NCI-H748 treated with DMSO at 0.1 percent for 48 hours (cell line): ENCODE data around the gene PLB1.
"Not testable (repeated sequence)": the region's sequence is repeated elsewhere in the genome, so short reads cannot be mapped to it uniquely, and the experiment has no call there.

ENCODE experiments used
- DNase-seq: peaks from one replicate; lab custom pipeline; 2025; lab: John Stamatoyannopoulos, UW

PLB1 gene

DNA sequence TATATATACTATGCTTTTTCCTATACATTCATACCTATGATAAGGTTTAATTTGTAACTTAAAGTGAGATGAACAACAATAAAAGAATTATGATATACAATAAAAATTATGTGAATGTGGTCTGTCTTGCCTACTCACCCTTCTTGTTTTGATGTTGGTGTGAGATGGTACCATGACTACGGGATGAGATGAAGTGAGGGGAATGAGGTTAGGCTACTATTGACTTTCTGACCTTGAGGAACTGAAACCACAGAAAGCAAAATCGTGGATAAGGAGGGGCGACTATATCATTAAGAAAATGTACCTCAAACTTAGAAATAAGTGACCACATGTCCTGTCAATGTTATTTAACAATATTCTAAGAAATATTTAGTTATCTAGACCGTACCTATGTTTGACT, 151.8 kb downstream of the PLB1 start:
- DNase-seq, result no peak

DNA sequence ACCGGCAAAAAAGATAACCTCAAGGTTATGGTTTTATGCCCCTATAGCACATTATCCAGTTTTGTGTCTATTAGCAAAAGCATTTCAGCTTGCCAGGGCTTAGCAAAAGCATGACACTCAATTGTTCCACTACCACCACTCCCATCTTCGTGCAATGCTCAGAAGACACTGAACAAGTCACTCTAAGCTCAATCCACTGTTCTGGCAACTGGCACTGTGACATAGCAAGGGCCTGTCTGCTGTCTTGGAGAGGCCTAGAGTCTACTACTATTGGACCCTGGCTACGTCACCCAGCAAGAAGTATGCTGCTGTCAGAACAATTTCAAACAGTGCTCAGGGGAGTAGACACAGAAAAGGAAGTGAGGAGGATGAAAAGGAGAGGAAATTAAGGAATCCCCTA, 152.3 kb downstream of the PLB1 start:
- DNase-seq, result no peak

DNA sequence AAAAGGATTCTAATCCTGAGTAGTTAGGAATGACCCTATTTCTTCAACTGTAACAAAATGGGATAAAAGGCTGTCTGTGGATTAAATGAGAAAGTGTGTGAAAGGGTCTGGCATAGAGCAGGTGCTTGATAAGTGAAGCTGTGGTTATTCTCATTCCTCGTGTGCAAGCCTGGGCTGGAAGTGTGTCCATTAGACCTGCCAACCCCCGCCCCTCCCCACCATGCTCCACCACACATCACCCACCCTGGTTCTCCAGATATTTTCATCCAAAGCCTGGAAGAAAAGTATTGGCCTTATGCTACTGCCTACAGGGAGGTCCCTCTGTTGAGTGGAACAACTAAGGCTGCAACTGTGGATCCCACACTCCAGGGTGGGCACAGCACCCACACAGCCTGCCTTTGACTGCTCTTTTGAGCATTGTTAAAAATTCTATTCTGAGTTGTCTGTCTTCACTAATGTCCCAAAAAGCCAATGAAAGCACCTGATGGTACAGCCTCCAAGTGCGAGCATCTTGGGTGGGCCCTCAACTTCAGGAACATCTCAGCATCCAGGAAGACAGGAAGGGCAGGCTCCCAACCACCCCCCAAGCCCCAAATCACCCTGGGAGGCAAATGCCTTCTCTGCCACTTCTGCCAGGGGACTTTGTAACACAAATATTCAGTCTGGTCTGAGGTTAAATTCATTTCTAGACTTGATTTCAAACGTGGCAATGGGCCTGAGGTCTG, 153.0 kb downstream of the PLB1 start:
- DNase-seq, result no peak

DNA sequence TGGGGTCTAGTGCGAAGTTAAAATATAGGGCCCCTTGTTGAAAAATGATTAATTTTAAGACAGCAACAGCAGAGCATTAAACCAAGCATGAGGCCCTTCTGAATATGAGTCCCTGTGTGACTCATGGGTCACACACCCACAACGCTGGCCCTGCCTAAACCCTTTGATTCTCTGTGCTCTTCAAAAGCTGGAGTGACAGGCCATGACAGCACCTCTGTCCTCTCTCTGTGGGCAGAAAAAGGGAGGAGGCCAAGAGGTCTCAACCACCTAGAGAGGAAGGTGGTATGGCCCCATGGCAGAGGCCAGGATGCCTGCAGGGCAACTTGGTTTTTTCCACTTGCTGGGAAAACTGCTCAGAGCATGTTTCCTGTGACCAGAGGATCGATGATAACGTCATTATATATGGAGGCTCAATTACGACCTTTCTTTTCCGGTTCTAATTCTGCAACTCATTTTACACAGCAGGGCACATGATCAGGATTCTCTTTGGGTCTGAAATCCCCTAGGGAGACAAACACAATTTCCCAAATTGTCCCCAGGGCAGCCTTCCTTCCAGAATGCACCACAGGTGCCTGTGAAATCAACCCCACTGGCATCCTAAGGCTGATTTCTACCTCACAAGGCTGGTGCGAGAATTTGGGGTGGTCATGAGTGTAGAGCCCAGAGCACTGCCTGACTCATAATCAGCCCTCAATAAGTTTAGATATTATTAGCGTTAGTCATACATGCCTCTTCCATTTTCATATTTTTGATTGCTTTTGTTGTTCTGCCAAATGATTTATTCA, 153.8 kb downstream of the PLB1 start:
- no peak for DNase-seq

DNA sequence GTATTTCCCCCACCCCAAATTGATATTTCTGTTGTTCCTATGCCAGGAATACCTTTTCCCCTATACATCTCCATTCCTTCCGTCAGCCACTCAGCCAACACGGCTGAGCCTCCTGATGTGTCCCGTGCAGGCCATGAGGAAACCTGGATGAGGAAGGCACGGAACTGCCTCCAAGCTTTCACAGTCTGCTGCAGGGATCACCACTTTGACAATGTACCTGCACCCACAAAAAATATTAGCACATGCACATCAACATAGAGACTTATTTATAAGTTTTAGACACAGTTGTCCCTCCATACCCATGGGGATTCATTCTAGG, 154.4 kb downstream of the PLB1 start:
- DNase-seq, result no peak

DNA sequence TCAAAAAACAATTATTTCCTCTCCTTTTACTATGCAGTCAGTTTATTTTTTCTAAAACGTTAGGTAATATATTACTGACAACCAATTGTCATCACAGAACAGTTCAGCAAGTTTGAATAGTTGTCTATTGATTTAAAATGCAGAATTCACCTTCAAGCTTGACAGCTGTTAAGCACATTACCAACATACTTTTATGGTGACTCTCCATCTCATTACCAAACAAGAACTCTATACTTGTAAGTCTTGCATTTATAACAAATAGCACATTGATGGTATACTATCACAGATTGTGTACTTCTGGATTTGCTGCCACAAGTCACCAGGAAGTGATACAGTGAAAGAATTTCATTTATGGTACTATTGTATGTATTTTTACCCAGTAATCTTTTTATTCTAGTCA, 156.4 kb downstream of the PLB1 start:
- DNase-seq, result no peak

DNA sequence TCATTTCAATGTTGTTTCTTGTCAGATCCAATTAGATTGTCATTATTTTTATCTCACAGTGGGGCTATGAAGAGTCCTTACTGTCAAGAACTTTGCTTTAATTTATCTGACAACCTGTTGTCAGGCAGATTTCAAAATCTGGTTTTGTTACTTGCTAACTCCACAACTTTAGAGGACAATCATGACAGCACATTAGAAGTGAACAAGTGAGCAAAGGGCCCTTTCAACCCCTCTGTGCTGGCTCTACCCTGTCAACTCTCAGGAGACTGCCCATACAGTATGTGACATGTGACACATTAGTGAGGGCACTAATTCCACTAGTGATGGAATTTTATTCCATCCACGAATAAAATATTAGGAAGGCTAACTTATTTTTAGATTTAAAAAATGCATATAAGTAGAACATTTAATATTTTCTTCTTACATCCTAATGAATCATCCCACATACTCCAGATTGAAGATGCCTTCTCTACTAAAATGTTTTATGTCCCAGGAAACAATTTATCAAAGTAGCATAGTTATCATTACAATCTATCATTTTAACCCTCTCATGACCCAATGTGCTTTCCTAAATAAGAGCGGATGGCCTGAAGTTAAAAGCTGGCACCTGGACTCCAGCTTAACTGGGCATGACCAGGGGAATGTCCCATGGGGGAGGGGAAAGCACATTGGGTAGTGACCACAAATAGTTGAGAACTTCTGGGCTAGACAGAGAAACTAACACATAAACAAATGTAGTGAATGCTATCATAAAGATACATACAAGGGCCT, 158.2 kb downstream of the PLB1 start:
- DNase-seq, result no peak

DNA sequence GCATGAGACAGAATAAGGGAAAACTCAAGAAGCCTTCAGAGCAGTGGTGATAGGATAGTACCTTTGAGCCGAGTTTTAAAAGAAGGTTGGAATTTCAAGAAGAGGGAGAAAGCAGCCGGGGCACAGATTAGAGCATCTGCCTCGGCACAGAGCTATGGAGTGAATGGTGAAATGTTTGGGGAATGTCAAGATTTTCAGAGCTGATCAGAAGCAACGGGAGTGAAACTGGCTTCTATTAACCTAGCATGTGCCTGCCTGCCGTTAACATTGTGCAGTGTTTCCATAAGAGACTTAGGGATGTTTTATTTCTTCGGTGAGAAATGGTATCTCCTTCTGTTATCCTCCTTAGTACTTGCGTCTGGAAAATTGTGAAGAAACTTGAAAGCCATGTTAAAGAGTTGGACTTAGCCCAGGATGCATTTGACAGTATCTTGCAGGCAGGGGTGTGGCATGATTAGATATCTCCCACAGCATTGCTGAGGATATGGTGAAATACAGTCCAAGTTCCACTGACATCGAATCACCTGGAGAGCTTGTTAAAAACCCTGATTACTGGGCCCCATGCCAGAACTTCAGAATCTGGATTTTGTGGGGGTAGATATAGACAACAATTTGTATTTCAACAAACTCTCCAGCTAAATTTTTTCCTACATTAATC, 158.9 kb downstream of the PLB1 start:
- no peak for DNase-seq

DNA sequence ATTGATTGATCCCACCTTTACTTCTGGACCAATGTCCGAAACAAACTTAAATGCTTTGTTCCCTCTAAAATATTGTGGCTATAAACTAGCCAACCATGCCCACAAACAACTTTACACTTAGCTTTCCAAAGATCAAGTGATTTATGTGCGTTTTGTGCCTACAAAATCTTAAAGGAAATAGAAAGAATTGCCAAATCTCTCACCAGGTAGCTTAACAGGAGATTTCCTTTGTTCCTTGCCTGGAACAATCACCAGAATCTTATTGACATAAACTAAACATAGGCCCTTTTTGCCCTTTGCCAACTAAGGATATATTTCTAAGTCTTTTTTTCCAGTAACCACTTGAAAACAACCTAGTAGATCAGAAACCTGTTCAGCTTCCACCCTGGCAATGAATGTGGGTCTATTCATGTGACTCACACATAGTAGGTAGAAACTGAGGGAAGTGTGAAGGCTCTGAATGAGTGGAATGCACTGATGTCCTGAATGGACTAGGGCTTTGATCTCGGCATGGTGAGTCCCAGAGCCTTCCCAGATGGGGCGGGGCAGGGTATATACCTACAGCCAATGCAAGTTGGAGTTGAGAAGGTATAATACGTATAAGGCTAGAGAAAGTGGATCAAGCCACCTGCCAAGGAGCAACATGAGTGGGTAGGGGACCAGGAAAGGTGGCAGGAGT, 161.2 kb downstream of the PLB1 start:
- DNase-seq, result no peak

DNA sequence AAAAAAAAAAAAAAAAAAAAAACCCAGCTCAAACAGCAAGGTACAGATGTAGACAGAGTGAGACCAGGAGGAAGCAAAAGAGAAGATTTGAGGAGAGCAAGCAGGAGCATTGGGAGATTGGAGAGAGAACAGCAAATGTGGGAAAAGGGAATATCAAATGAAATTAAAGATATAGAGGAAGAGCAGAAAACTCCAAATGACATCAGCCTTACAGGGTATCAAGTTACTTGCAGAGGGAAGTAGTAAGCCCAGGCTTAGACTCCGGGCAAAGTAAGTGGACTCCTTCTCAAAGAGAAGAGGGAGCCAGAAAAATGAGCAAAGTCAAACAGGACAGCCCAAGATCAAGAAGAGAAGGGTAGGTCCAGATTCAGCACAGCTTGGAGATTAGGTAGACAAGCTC, 162.5 kb downstream of the PLB1 start:
- DNase-seq, result no peak

DNA sequence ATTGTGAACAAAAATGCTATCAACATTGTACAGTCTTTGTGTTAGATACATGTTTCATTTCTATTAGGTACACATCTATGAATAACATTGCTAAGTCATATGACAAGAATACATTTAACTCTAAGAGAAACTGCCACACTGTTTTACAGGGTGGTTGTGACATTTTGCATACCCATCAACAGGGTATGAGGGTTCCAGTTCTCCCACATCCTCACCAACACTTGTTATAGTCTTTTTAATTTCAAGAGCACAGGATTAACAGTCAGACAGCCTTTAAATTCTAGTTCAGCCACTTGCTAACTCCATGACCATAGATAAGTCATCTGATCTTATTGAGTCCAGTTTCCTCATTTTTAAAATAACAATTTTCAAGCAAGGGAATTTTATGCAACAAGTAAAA, 163.3 kb downstream of the PLB1 start:
- DNase-seq, result no peak

DNA sequence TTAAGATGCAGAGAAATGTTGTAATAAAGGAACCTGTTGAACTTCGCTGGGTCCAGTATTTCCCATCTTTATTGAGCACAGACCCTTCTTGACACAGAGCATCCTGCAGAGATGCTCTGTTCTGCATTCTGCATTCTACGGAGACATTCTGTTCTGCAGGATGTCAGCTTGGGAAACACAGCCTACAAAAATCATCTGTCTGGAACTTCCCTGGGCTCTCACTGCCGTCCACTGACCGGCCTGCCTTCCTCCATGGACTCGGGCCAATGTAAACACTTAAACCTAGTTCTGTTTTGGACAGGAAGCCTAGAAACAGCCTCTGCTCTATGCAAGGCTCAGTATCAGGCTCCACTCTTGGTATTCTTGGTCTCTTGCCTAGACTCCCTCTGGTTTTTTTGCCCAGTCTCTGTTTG, 165.7 kb downstream of the PLB1 start:
- no peak for DNase-seq

DNA sequence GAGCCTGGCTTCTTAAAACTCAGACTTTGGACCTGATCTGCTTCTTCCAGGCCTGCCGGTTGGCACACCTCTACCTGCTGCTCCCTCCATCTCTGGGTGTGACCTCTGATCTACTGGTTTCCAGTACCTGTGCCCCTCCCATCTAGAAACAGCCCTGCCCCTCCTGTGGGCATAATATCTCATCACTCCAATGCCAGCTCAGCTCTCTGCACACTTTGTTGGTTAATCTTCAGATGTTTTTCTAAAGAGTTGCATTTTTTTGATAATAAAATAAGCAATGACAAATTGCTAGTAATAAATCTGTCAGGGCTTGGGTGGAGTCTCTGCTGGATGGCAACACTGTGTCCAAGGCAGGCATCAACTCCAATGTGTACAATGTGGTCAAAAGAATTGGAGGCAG, 166.2 kb downstream of the PLB1 start:
- no peak for DNase-seq

DNA sequence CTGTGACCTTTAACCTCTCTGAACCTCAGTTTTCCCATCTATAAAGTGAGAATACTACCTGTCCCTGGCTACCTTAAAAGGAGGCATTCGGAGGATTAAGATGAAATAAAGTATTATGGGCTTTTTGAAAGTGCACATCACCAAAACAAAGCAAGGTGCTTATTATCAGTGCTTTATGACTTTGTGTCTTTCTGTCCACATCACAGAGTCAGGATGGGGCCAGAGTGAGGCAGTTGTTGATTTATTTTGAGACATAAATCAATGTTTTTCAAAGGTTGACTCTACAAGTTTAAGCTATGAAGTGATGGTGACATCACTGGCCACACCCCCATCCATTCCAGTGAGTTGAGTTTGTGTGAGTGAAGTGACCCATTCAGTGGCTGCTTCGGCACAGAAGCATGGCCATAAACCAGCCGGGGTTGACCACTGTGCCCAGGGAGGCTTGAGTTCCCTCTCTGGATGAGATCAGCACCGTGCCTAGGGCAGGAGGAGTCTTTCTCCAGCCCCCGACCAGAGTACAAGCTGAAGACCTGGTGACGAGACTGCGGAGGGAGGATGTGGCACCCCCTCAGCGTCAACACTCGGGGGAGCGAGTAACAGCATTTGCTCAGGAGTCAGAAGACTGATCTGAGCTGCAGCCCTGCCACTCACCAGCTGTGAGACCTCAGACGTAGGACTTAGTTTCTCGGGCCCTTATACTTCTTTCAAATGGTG, 166.8 kb downstream of the PLB1 start:
- no peak for DNase-seq

DNA sequence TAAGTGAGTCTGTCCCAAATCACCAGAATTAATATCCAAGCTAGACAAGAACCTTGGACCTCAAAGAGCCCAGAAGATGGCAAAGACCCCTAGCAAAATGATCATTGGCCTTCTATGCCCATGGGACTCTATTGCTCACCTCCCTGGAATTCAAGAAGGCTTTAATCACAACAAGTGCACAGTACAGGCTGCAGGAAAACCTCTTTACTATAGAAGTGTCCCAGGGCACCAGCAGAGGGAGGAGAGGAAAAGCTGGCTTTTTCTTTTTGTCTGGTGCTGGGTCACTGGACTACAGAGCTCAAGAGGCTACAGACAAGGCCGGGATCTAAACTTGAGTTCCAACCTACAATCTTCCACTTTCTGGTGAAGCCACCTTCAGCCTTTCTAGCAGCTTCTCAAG, 167.5 kb downstream of the PLB1 start:
- DNase-seq, result no peak

DNA sequence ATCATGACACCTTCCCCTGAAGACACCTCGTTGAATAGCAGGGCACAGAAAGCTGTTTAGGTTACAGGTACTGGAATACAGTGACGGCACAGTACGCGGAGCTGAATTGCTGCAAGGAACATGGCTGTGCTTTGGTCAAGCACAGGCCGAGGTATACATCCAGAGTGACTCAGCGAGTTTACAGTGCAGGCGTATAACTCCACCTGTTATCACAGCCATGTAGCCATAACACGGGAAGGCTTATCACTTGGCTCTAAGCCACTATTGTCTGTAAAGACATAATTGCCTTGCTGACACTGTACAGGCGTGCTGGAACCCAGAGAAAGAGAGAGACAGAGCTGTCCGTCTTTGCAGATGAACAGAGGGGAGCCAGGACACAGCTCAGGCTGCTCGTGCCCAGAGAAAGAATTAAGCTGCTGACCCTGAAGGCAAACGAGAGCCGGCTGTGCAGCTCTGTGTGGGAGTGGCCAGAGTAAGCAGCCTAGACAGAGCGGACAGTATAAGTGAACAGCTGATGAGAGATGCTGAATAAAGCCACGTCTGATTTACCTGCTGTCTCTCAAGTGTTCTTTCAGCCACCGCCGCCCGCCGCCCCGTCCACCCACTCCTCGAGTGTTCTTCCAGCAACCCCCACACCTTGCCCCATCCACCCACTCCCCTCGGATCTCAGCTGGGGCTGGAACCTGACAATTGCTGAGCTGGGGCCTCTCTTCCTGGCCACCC, 168.4 kb downstream of the PLB1 start:
- peak; percentile 14 for DNase-seq

DNA sequence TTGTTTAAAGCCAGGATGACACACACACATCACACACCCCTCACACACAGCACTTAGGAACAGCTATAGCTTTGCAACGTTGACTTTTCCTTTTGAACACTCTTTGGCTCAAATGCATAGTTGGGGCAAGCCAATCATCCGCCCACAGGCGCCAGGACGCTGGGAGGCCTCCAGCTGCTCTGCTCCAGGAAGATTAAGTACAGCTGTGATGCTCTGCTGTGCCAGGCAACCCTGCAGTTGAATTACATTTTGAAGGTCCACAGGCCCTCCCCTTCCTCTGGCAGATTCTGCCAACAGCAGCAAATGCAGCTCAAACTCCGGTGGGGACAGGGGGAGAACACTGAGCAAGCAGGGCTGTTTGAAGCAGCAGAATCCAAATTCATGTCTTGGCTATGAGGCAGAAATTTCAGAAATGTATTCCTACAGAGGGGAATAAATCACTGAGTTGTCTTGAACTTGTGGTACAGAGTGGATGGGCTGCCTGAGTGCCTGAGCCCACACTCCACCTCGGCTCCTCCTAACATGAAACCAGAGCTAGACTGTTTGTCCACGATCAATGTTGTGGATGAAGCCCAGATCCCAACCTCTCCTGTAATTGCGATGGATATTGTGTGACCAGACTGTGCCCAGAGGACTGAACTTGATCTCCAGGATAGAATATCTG, 169.3 kb downstream of the PLB1 start:
- no peak for DNase-seq

DNA sequence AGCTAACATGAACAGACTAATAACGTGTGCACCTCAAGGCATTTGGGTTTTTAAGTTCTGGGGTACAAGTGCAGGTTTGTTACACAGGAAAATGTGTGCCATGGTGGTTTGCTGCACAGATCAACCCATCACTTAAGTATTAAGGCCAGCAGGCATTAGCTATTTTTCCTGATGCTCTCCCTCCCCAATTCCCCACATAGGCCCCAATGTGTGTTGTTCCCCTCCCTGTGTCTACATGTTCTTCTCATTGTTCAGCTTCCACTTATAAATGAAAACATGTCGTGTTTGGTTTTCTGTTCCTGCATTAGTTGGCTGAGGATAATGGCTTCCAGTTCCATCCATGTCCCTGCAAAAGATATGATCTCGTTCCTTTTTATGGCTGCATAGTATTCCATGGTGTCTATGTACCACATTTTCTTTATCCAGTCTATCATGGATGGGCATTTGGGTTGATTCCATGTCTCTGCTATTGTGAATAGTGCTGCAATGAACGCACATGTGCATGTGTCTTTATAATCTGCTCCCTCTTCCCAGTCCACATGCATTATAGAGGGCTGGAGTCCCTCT, 170.0 kb downstream of the PLB1 start:
- DNase-seq, result not testable (repeated sequence)

DNA sequence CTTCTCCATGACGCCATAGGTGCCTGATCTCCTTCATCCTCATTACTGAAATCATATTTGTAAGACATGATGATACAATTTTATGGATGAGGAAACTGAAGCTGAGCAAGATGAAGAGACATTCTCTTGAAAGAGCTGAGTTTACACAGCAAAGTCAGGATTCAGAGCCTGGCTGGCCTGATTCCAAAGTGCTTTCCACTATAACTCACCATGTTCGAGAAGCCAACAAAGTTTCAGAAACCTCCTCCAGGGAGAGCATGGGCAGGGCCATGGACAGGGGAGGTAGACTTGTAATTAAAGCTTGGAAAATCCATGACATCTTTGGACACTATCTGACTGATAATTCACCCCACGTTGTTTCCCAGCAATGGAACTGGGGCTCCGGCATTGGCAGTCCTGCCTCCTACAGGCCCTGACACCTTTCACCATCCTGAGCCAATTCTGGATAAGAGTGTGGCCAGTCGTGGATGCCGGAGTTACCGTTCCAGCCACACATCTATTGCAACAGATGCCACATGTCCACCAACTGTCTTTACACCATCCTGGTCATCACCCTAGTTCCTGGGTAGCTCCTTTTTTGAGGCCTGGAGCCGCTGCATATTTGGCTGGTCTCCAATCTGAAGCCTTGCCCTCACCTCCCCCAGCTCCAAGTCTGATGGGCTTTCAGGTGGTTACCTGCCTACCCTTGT, 170.8 kb downstream of the PLB1 start:
- no peak for DNase-seq
